ENCODE results near the gene MFSD2A.
"Not testable (repeated sequence)": the region's sequence is repeated elsewhere in the genome, so short reads cannot be mapped to it uniquely, and the experiment has no call there.

Gene MFSD2A

GRCh38 chr1:39969048-39969447 lies 14.1 kb downstream of the MFSD2A start:
- no peak for DNase-seq

GRCh38 chr1:39969531-39970270 lies 14.8 kb downstream of the MFSD2A start:
- DNase-seq: no peak

GRCh38 chr1:39970274-39970673 lies 15.3 kb downstream of the MFSD2A start:
- no peak for DNase-seq

GRCh38 chr1:39971138-39971537 lies 16.2 kb downstream of the MFSD2A start:
- DNase-seq: no peak

- peak; percentile 65 for DNase-seq
Observed at GRCh38 chr1:39973503-39974135, 18.7 kb downstream of the MFSD2A start.

- DNase-seq: no peak
Observed at GRCh38 chr1:39976732-39977131, 21.8 kb downstream of the MFSD2A start.

- no peak for DNase-seq
Observed at GRCh38 chr1:39977202-39977601, 22.3 kb downstream of the MFSD2A start.

- no peak for DNase-seq
Observed at GRCh38 chr1:39979654-39980053, 24.7 kb downstream of the MFSD2A start.

- DNase-seq: no peak
Observed at GRCh38 chr1:39980555-39981313, 25.8 kb downstream of the MFSD2A start.

- no peak for DNase-seq
Observed at GRCh38 chr1:39981385-39981784, 26.4 kb downstream of the MFSD2A start.

GRCh38 chr1:39981945-39982344 lies 27.0 kb downstream of the MFSD2A start:
- no peak for DNase-seq

GRCh38 chr1:39984480-39984879 lies 29.5 kb downstream of the MFSD2A start:
- not testable (repeated sequence) for DNase-seq

- DNase-seq: no peak
Observed at GRCh38 chr1:39984951-39985350, 30.0 kb downstream of the MFSD2A start.

GRCh38 chr1:39987869-39988268 lies 32.9 kb downstream of the MFSD2A start:
- no peak for DNase-seq

- DNase-seq: no peak
Observed at GRCh38 chr1:39988618-39989343, 33.8 kb downstream of the MFSD2A start.

- no peak for DNase-seq
Observed at GRCh38 chr1:39990428-39990827, 35.5 kb downstream of the MFSD2A start.

GRCh38 chr1:39992234-39992633 lies 37.3 kb downstream of the MFSD2A start:
- no peak for DNase-seq

GRCh38 chr1:39992888-39993287 lies 37.9 kb downstream of the MFSD2A start:
- no peak for DNase-seq

GRCh38 chr1:39995973-39996393 lies 41.0 kb downstream of the MFSD2A start:
- peak; percentile 12 for DNase-seq

- DNase-seq: no peak
Observed at GRCh38 chr1:39996396-39997004, 41.6 kb downstream of the MFSD2A start.

- no peak for DNase-seq
Observed at GRCh38 chr1:40001456-40001855, 46.5 kb downstream of the MFSD2A start.

Measured in CD4-positive, alpha-beta T cell treated with Interferon gamma for 1 hour (primary cell).